Neural progenitor cell (in vitro differentiated cells): ENCODE results near the gene FOXG1. TPM values are rescaled to one million over a fixed set of nuclear protein-coding genes. Genes with fewer than 3 reads are reported as not detected.
A peak's percentile ranks its signal among the peaks of the same experiment; 100 is the strongest.

Experiments used
- DNase-seq: peaks from one replicate; pipeline ENCODE4 v3.0.0-alpha.2; 2016; ENCODE audit warnings: low spot score
- H2AFZ ChIP-seq: fragments of 200-600 bp; sonication (generic); replicated peaks from 2 replicates; pipeline ENCODE4 v1.6.1; 2016; ENCODE audit warnings: antibody characterized with exemption
- H3F3A ChIP-seq: fragments of 200-600 bp; sonication (generic); 2 replicates; pipeline ENCODE4 v1.6.1; 2016; ENCODE audit warnings: antibody characterized with exemption, low read depth
- H3K27ac ChIP-seq: fragments of 200-600 bp; sonication (generic); 2 replicates; pipeline ENCODE4 v1.5.1; 2016; ENCODE audit warnings: mild to moderate bottlenecking
- H3K27me3 ChIP-seq: fragments of 200-600 bp; sonication (generic); 2 replicates; pipeline ENCODE4 v1.6.1; 2016; ENCODE audit warnings: mild to moderate bottlenecking, moderate library complexity
- H3K36me3 ChIP-seq: fragments of 200-600 bp; sonication (generic); 2 replicates; pipeline ENCODE4 v1.5.1; 2016
- H3K4me1 ChIP-seq: fragments of 200-600 bp; sonication (generic); 2 replicates; pipeline ENCODE4 v1.6.1; 2016; ENCODE audit warnings: mixed run types
- H3K4me2 ChIP-seq: fragments of 200-600 bp; sonication (generic); 2 replicates; pipeline ENCODE4 v1.6.1; 2016
- H3K4me3 ChIP-seq: fragments of 200-600 bp; sonication (generic); 2 replicates; pipeline ENCODE4 v1.5.1; 2016
- H3K79me2 ChIP-seq: fragments of 200-600 bp; sonication (generic); 2 replicates; pipeline ENCODE4 v1.6.1; 2016; ENCODE audit warnings: low read depth
- H3K9ac ChIP-seq: fragments of 200-600 bp; sonication (generic); 2 replicates; pipeline ENCODE4 v1.6.1; 2016
- H3K9me3 ChIP-seq: fragments of 200-600 bp; sonication (generic); 2 replicates; pipeline ENCODE4 v1.5.1; 2016; ENCODE audit warnings: low read depth
- H4K20me1 ChIP-seq: fragments of 200-600 bp; sonication (generic); 2 replicates; pipeline ENCODE4 v1.6.1; 2016; ENCODE audit warnings: low read depth
- H3K27ac Mint-ChIP-seq: 3 replicates; pipeline ENCODE4 v1.8.0; 2021; ENCODE audit warnings: mixed read lengths
- H3K27me3 Mint-ChIP-seq: 2 replicates; pipeline ENCODE4 v1.8.0; 2022; ENCODE audit warnings: low read depth, mild to moderate bottlenecking, inconsistent platforms, moderate library complexity, mixed read lengths; ENCODE audit not compliant: insufficient read depth
- H3K36me3 Mint-ChIP-seq: 3 replicates; pipeline ENCODE4 v1.8.0; 2021; ENCODE audit warnings: mixed read lengths
- H3K4me1 Mint-ChIP-seq: 3 replicates; pipeline ENCODE4 v1.8.0; 2021; ENCODE audit warnings: mixed read lengths
- H3K4me3 Mint-ChIP-seq: 3 replicates; pipeline ENCODE4 v1.8.0; 2021; ENCODE audit warnings: mild to moderate bottlenecking, moderate library complexity, mixed read lengths
- H3K9me3 Mint-ChIP-seq: 3 replicates; pipeline ENCODE4 v1.8.0; 2020; ENCODE audit warnings: mixed read lengths
- EZH2 ChIP-seq: fragments of 200-600 bp; sonication (generic); IDR thresholded peaks from 2 replicates; pipeline ENCODE4 v1.6.1; 2017; ENCODE audit warnings: antibody characterized with exemption, mild to moderate bottlenecking, moderate library complexity
- EZH2phosphoT487 ChIP-seq: fragments of 200-600 bp; sonication (generic); IDR thresholded peaks from 2 replicates; pipeline ENCODE4 v1.6.1; 2017; ENCODE audit warnings: antibody characterized with exemption
- total RNA-seq: library from RNA; depleted of rRNA; stranded (reverse); fragments of >200 nt; gene quantifications from 2 replicates; pipeline ENCODE4 v1.2.3, GENCODE V29; 2015; ENCODE audit warnings: low replicate concordance
- TF ChIP-seq, protein P1 (sequence below): fragments of 200-600 bp; sonication (generic); IDR thresholded peaks from 2 replicates; pipeline ENCODE4 v1.5.1; 2017; ENCODE audit warnings: antibody characterized with exemption, mild to moderate bottlenecking

The FOXG1 gene
- total RNA-seq, 1 donor from 2014 or later = 0.69 TPM

DNA sequence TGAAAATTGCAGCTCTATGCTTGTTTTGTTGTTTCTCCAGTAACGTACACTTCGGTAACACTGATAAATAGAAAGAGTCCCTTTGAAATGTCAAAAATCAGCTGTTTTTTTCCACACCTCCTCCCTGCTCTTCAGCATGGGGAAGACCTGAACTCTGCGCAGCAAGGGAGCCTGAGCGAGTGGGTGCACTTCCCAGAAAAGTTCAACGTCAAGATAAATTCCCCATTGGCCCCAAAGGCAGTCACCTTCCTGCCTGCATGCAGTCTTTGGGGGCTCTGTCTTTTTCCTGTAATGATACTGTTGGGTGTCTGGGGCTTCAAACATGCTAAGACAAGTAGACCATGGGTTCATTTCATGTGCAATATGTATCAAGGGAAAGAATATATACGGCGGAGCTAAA, 8.8 kb upstream of the FOXG1 start:
- Histone ChIP-seq H3K27ac (no peak overlapping the region), H3K4me1 (peaks cover 15% of the 10 kb centered on the region), H3F3A (peaks cover 14% of the 10 kb centered on the region), H3K9ac (no peak overlapping the region), H3K79me2 (no peaks in the 10 kb centered on the region), H3K36me3 (no peaks in the 10 kb centered on the region), H4K20me1 (peaks cover 52% of the 10 kb centered on the region), H2AFZ (no peak overlapping the region), H3K4me3 (no peak overlapping the region), H3K27me3 (peaks cover 100% of the 10 kb centered on the region), H3K4me2 (no peak overlapping the region), H3K9me3 (no peaks in the 10 kb centered on the region)
- H3K4me3 Mint-ChIP-seq = no peak overlapping the region
- H3K27me3 Mint-ChIP-seq = peaks cover 85% of the 10 kb centered on the region
- DNase-seq = no peak
- H3K9me3 Mint-ChIP-seq = no peaks in the 10 kb centered on the region
- peaks cover 38% of the 10 kb centered on the region for H3K4me1 Mint-ChIP-seq
- no peak for TF ChIP-seq EZH2
- TF ChIP-seq, protein P1, sequence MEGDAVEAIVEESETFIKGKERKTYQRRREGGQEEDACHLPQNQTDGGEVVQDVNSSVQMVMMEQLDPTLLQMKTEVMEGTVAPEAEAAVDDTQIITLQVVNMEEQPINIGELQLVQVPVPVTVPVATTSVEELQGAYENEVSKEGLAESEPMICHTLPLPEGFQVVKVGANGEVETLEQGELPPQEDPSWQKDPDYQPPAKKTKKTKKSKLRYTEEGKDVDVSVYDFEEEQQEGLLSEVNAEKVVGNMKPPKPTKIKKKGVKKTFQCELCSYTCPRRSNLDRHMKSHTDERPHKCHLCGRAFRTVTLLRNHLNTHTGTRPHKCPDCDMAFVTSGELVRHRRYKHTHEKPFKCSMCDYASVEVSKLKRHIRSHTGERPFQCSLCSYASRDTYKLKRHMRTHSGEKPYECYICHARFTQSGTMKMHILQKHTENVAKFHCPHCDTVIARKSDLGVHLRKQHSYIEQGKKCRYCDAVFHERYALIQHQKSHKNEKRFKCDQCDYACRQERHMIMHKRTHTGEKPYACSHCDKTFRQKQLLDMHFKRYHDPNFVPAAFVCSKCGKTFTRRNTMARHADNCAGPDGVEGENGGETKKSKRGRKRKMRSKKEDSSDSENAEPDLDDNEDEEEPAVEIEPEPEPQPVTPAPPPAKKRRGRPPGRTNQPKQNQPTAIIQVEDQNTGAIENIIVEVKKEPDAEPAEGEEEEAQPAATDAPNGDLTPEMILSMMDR = no peak
- no peak for TF ChIP-seq EZH2phosphoT487
- no peaks in the 10 kb centered on the region for H3K36me3 Mint-ChIP-seq
- H3K27ac Mint-ChIP-seq = no peak overlapping the region

- H3K36me3 ChIP-seq = no peaks in the 10 kb centered on the region
- H3K9me3 ChIP-seq = no peaks in the 10 kb centered on the region
- H3K27ac ChIP-seq = no peak overlapping the region
- Mint-ChIP-seq H3K27me3 (peaks cover 88% of the 10 kb centered on the region), H3K27ac (no peak overlapping the region), H3K4me3 (peak overlapping the region; percentile 77), H3K9me3 (no peaks in the 10 kb centered on the region), H3K36me3 (no peaks in the 10 kb centered on the region), H3K4me1 (peaks cover 38% of the 10 kb centered on the region)
- H3K79me2 ChIP-seq = no peaks in the 10 kb centered on the region
- peaks cover 17% of the 10 kb centered on the region for H3F3A ChIP-seq
- H3K4me1 ChIP-seq = peaks cover 15% of the 10 kb centered on the region
- DNase-seq = peak; percentile 39
- H4K20me1 ChIP-seq = peaks cover 58% of the 10 kb centered on the region
- H3K9ac ChIP-seq = no peak overlapping the region
- TF ChIP-seq EZH2 (no peak), EZH2phosphoT487 (no peak)
- TF ChIP-seq, protein P1 = no peak
- no peak overlapping the region for H2AFZ ChIP-seq
- peak overlapping the region; percentile 65 for H3K4me2 ChIP-seq
- peaks cover 100% of the 10 kb centered on the region for H3K27me3 ChIP-seq
- no peak overlapping the region for H3K4me3 ChIP-seq
These were observed 8.2 kb upstream of the FOXG1 start for GRCh38 chr14:28758253-28758884.

DNA sequence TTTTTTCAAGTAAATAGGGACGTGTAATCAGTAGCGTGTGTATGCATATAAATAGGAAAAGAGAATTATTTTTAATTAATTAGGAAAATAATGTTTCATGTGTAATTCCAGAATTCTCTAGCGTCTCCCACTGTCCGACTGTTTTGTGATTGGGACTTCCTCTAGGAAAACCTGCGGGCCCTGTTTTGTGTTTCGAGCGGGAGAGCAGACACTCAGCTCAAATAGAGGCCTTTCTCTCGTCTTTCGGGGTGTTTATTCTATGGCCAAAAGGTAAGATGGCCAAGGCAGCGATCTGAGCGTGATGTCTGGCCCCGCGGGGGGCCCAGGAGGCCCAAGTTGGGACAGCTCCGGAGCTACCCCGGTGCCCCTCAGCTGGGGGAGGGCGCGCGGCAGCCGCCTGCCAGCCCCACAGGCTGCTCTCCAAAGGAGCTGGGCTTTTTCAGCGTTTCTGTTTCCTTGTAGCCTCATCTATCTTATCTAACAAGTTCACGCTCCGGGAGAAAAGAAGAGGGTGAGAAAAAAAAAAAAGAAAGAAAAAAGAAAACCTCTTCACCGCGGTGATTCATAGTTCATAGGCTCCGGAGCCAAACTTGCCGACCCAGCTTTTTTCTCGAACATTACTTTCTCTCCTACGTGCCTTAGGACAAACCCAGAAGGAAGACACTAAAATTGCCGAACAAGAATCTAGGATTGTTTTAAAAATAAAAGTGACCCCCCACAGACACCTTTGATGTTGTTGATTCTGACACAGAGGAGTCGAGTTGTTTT, 7.5 kb upstream of the FOXG1 start:
- no peaks in the 10 kb centered on the region for H3K79me2 ChIP-seq
- peaks cover 39% of the 10 kb centered on the region for H3K4me1 Mint-ChIP-seq
- peaks cover 60% of the 10 kb centered on the region for H4K20me1 ChIP-seq
- no peak overlapping the region for H3K27ac ChIP-seq
- no peak overlapping the region for H2AFZ ChIP-seq
- H3K4me3 Mint-ChIP-seq = peak overlapping the region; percentile 78
- H3K36me3 Mint-ChIP-seq = no peaks in the 10 kb centered on the region
- H3K36me3 ChIP-seq = no peaks in the 10 kb centered on the region
- no peak overlapping the region for H3K9ac ChIP-seq
- DNase-seq = peak; percentile 65
- peaks cover 91% of the 10 kb centered on the region for H3K27me3 Mint-ChIP-seq
- no peak overlapping the region for H3K27ac Mint-ChIP-seq
- no peaks in the 10 kb centered on the region for H3K9me3 Mint-ChIP-seq
- H3K4me2 ChIP-seq = peak overlapping the region; percentile 65
- peaks cover 17% of the 10 kb centered on the region for H3F3A ChIP-seq
- H3K4me3 ChIP-seq = peak overlapping the region; percentile 23
- H3K9me3 ChIP-seq = no peaks in the 10 kb centered on the region
- peaks cover 100% of the 10 kb centered on the region for H3K27me3 ChIP-seq
- TF ChIP-seq EZH2phosphoT487 = no peak
- TF ChIP-seq, protein P1 = no peak
- no peak for TF ChIP-seq EZH2
- peaks cover 15% of the 10 kb centered on the region for H3K4me1 ChIP-seq
